GM19438 (cell line): ENCODE measurements around the gene HOXC10.
A peak's percentile ranks its signal among the peaks of the same experiment; 100 is the strongest.

Source experiments
- ATAC-seq: cut with Tn5 transposase; IDR thresholded peaks from one replicate; pipeline ENCODE4 v1.9.1; 2021; ENCODE audit warnings: low read depth; ENCODE audit not compliant: unreplicated experiment

HOXC10 gene

DNA sequence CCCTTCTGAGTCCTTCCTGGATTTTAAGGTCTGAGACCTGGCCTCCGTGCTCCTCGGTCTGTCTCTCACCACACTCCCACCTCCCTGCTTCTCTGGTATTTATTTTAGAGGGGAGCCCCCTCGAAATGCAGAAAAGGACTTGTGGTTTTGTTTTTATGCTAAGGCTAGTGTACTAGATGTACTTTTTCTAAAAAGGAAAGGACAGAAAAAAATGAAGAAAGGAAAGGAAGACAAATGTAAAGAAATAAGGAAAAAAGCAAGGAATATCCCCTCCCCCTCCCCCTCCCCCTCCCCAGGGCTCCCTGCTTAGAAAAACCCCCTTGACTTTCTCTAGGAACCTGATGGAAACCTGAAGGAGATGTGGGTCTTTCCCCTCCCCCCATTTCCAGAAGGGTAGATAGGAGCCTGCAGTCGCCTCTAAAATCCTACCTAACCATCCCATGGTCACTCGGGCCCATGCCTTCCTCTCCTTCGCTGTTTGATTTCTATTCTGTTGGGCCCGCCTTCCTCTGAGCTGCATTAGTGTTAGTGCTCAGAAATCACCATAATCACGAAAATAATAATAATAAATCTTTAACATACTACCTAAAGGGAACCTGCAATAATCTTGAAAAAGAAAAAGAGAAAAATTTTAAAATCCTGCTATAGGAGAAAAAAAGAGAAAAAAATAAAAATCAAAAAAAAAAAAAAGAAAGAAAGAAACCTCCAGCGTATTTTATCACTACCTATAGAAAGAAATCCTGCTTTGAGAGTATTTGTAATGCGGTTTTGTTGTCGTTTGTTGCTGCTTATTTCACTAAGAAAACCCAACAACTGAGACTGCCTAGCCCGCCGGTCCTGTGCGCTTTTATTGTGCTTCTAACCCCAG, 27.0 kb downstream of the HOXC10 start:
- ATAC-seq = no peak

DNA sequence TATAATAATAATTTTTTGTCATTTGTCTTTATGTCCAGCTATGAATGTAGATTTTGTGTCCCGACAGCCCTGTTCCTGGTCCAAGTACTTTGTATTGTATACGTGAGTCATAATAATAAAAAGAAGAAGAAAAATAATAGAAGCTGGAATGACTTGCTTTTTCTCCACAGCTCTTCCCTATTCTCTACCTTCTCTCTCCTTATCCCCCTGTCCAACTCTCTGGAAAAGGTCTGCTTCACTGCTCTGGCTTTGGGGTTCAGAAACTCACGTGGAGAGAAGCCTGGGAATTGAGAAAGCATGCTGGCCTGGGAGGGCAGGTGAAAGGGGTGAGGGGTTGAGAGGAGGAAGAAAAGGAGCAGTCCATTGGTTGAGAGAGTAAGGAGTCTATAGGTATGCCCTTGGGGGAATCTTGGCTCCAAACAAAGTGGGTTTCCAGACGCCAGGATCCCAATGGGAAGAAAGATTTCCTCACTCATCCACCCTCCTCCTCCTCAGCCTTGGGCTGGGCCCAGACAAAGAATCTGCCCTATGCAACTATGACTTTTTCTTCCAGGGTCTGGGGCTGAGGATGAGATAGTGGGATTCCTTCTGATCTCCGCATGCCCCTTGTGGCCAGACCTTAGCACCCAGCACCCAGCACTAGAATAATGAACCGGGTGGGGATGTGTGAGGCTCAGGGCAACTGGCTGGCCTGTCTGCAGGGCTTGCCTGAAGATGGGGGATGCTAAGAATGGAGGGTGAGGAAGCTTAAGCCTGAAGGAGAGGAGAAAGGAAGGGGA, 27.9 kb downstream of the HOXC10 start:
- no peak for ATAC-seq

DNA sequence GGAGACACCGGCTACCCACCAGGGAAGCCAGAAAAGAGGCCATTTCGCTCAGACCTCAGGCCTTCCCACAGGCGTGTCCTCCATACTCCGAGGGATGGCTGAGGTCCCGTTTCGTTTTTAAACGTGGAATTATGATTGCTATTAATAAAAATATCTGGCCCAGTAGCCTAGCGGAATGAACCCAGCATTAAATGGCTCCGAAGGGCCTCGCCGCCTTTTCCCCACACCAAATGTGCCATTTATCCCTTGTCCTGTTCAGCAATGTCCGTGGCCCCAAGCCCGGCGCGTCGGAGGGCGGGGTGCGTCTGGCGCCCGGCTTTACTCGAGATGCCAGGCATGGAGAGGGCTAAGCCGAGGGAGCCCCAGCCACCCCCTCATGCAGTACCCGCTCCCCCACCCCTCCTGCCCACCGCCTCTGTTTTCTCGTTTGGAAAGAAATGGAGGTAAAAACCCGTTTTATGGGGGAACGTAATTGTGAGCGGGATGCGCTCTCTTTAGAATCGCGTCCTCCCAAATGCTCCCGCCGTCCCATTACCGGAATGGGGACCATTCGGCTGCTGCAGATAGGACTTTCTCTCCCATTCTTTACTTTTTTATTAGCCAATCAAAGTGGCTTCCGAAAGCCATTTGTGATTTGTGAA, 29.6 kb downstream of the HOXC10 start:
- ATAC-seq = no peak

DNA sequence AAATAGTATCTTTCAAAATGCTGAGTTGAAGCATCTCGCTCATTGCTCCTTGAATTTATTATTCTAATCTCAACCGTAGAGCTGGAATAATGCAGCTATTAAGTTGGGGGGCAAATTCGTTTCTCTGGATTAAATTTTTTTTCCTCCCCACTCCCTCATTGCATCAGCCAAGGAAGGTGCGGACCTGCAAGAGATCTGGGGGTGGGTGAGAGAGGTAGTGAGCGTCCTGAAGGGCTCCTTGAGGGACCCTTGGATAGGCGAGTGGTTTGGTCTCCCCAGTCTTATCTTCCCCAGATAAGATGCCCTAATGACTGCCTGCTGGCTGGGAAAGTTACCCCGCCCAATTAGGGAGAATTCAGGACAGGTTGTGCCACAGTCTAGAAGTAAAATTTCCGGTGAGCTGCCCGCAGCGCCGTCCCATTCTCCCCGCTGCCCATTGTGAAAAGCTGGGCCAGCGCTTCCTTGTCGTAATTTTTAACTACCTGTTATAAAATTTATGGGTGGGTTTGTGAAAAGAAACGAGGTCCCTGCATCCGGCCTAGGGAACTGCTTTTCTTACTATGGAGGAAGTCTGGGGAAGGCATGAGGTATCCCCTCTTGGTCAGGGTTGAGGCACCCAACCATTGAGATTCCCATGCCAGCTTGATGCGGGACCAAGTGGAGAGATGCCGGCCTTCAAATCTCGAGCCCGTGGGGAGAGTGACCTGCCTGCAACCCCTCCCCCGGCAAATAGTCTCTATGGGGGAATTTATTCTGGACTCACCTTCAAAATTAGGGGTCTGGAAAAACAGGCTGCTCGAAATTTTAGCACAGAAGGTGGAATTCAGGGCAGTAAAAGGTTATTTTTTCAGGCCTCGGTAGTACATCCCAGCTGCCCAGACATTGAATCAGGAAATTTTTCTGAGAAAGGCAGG, 30.3 kb downstream of the HOXC10 start:
- no peak for ATAC-seq

DNA sequence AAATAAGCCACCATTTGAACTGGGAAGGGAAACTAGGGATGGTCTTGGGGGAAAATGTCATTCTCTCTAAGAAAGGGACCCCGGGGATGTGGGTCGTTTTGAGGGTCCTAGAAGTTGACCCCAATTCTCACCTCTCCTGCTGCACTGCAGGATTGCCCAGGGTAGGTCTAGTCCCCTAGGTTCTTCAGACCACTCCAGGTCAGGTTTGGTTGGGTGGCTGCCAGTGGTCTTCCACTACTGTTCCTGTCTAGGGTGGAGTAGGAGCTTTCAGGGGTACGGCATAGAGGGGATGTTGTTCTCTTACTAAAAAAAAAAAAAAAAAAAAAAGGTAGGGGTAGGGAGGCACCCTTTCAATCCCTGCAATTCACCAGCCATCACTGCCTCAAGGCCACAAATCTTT, 31.1 kb downstream of the HOXC10 start:
- no peak for ATAC-seq

DNA sequence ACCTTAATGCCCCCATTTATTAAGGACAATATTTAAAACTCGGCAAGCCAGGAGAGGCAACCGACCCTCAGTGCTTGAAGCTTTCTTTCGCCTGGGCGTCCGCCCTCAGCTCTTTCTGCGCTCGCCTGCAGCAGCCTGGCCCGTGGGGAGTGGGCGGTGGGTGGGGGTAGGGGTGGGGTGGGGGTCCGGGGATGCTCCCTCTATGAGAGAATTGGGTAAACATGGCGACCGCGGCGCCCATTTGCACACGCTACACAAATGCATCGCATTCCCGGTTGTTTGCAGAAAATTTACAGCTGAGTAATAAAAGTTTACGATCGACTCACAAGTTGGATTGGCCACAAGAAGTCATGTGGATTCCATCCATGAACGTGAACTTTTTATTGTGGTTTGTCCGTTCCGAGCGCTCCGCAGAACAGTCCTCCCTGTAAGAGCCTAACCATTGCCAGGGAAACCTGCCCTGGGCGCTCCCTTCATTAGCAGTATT, 31.6 kb downstream of the HOXC10 start:
- no peak for ATAC-seq

DNA sequence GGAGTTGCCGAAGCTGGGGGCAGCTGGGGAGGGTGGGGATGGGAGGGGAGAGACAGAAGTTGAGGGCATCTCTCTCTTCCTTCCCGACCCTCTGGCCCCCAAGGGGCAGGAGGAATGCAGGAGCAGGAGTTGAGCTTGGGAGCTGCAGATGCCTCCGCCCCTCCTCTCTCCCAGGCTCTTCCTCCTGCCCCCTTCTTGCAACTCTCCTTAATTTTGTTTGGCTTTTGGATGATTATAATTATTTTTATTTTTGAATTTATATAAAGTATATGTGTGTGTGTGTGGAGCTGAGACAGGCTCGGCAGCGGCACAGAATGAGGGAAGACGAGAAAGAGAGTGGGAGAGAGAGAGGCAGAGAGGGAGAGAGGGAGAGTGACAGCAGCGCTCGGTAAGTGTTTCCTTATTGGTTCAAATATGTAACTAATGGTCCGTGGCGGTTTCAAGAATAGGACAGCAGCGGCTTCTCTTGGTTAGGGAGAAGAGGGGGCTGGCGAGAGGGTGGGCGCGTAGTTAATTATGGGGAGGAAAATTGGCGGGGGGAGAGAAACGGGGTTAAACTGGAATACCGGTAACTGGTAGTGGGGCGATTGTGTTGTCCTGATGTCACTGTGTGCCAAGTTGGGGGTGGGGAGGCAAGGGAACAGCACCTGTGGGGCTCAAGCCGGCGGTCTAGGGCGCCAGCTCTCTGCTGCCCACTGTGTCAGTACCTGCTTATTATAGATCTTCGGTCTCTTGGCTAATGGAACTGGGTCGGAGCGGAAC, 32.3 kb downstream of the HOXC10 start:
- peak; percentile 44 for ATAC-seq

DNA sequence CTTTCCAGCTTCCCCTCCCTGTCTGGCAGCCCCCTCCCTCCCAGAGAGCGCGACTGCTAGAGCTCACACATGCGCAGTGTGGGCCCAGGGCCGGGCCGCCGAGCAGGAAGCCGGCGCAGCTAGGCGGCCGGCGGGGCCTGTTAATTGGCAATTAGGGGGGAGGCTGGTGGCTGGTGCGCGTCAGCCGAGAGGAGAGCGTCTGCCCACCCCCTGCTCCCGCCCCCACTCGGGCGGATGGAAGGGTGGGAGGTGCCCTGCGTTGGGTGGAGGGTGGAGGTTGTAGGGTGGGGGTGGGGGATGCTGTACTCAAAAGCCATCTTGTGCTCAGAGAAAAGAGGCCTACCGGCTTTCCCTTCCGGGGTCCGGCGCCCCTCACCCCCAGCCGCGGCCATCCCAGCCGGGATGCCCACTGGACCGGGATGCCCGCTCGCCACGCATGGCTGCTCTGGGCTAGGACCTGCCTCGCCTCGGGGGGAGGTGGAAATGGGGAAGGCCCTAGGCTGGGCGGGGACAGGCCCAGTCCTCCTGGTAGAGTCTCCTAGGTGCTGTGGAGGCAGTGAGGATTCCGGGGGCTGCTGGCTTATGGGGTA, 33.0 kb downstream of the HOXC10 start:
- ATAC-seq = peak; percentile 55

DNA sequence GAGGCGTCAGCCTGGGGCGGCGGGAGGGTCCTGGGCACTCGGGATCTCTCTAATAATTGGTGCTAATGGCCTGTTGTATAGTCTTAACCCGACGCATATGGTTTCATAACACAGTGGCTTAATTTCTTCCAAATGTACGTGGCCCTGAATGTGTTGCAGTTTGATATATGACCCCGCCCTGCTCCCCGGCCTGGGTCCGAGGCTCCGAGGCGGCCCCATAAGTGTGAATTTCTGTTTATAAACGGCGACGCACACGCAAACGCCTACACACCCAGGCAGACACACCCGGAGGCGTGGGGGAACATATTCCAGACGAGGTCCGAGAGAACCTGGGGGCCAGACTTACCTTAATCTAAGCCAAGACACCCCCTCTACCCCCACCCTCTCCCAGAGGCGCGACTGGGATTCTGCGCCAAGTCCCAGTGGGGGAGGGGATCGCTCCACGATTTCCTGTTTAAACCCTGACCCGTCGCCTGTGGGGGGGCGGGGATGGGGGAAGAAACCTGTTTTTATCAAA, 33.6 kb downstream of the HOXC10 start:
- no peak for ATAC-seq

DNA sequence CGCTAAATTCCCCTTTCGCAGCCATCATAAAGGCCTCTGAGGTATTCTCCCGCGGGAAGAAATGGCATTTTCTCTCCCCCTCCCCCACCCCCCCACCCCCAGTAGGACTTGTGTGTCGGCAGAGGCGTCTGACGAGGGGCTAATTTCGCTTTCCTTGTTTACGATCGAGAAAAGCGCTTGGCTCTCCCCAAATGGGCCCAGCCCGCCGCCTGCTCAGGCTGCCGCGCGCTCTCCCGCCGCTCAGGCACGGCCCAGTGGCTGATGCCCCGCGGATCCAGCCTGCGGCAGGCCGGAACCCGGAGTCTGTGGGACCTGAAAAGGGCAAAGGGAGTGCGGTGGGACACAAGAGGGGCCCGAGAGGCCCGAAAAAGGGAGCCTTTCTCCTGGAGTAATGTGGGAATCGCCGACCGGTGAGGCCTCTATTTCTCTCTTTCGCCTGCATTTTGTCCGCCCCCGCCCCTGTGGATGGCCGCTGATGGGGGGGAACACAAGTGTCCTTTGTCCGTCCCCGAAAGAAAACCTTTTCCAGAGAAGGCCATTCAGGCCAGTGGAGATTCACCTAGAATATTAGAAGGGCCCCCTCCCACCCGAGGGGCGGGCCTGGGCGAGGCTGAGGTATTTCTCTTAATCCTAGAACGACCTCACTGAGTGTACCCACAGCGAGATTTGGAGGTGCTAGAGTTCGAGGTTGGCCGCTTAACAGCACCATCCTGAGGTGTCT, 34.3 kb downstream of the HOXC10 start:
- no peak for ATAC-seq

DNA sequence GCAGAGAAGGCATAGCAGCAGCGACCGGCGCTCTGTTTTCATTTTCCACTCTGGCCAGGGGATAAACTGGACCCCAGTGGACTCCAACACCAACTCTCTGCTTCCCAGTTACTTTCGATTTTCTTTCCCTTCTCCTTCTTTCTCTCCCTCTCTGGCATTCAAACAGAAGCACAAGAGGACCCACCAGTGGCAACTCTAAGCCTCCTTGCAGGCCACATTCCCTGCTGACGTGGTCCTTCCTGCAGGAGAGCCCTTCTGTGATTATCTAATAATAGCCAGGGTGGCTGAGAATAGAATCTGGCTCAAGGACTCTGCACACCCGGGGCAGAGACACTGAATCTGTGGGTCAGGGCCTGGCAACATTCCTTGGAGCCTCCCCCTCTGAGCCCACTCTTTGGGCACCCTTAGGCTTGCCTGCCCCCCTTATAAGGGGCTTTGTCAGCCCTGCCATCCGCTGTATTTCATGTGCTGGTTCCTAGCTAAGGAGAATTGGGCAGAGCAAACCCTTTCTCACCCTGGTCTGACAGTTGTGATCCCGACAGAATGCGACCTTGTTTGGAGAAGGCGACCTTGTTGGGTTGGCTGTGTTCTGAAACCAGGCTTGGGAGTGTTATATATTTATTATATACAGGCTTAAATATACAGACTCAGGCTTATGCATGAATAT, 35.1 kb downstream of the HOXC10 start:
- no peak for ATAC-seq

DNA sequence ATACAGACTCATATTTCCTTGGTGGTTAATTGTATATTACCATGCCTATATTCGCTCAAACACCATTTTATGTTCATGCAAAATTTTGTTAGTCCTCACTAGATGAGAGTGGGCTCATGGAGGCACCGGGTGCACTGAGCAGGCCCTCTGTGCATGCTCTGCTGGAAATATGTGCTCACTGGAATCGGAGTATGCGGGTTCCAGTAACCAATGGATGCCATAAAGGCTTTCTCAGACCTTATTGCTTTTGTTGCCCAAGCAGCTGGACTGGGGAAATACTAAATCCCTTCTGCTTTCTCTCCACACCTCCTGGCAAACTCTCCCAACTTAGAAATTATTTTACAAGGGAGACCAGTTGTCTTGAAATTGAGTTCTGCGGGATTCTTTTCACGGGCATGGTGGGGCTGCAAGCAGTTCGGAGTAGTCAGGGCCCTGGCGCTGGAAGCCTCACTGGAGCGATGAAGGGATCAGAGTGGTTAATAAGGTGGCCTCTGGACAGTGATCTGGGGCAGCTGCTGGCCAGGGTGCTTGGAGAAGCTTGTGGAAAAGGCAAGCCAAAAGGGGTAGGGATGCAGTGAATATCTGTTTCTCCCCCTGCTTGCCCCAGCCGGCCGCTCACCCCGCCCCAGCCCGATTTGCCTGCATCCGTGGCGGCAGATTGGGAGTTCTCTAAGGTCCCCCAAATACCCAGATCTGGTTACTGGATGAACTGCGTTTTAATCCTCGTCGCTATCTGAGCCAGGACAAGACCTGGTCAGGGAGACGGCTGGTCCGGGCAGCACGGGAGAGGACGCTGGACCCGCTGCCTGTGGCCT, 35.9 kb downstream of the HOXC10 start:
- ATAC-seq = no peak

DNA sequence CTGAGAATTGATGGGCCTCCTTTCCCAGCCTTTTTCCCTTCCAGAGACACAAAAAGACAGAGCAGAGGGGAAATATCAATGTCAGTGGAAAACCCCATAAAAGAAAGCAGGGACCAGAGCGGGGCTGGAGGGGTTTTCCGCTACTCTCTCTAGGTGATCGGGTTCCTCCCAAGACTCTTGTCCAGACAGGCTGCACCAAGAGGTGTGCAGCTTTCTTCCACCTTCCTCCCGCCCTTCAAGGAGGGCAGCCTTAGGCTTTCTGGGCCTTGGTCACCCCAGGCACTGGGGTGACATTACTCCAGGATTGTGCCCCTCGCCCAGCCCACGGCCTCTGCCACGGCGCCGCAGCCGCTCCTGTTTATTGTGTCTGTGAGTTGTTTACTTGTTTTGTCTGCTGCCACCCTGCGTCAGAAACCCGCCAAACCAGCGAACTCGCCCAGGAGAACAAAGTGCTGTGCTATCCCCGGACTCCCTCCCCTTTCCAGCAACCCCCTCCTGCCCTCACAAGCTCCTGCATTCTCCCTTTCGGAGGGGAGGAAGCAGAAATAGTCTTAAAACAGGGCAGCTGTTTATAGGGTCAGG, 36.6 kb downstream of the HOXC10 start:
- no peak for ATAC-seq

DNA sequence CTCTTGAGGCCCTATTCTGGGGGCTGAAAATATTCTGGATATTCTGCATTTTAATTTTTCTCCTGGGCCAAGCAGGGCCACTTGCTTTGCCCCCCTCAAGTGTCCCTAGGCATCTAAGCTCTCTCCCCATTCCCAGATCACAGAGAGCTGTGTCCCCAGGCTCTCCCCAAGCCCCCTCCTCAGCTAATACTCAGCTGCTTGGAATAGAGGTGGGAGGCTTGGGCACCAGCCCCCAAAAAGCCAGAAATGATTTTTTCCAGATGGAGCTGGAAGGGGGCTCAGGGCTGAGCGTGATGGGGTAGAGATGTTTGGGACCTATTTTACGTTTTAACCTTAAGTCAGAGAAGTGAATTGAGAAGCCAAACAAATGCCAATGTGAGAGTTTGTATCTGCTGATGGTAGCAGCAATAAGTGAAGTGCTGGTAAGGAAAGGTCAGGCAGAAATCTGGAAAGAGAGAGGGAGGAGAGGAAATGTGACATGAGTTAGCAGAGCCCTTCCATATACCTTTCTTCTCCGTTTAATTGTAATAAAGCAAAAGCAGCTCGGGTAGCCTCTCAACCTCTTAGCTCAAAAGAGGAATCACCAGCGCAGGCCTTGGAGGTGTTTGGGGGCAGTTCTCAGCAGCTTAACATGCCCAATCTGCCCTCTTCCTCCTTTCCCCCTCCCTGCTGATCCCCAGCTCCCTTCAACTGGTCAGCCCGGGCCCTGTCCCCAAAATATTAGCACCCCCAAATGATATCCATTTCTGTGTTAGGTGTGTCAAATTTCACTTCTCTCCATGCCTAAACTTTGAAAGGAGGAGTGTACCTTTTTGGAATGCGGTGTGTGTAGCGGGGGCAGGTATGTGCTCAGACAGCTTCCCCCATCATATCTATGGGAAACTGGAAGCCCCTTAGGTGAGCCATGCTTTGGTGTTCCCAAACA, 38.3 kb downstream of the HOXC10 start:
- no peak for ATAC-seq

DNA sequence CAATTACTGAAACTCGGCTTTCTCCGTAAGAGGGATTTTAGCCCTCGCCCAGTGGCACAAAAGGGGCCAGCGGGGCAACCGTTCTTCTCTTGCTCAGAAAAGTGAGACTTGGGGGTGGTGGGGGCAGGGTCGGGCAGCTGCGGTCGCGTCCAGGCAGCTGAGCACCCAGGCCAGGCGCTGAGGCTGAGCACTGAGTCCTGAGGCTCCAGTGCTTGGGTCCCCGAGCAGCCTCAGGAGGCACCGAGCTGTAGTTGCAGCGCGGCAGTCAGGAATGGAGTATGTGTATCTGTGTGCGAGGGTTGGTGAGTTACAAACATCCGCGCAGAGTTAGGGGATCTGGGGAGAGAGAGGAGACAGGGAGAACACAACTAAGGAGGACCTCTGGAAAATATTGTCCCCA, 39.2 kb downstream of the HOXC10 start:
- no peak for ATAC-seq
